HUES64 (cell line): Measurements from ENCODE around the gene MANBA.
"Not testable (repeated sequence)": the region's sequence is repeated elsewhere in the genome, so short reads cannot be mapped to it uniquely, and the experiment has no call there.

Experiments used
- H3K27ac ChIP-seq: 2 replicates; pipeline ENCODE4 v1.7.0; 2013; ENCODE audit warnings: low read depth, low read length, inconsistent platforms
- H3K27me3 ChIP-seq: 2 replicates; pipeline ENCODE4 v1.6.1; 2013; ENCODE audit warnings: mild to moderate bottlenecking, low read length; ENCODE audit not compliant: insufficient read depth
- H3K36me3 ChIP-seq: 2 replicates; pipeline ENCODE4 v1.6.1; 2013; ENCODE audit warnings: mild to moderate bottlenecking, low read length; ENCODE audit not compliant: insufficient read depth
- H3K4me1 ChIP-seq: 2 replicates; pipeline ENCODE4 v1.6.1; 2013; ENCODE audit warnings: mild to moderate bottlenecking, low read length, moderate library complexity; ENCODE audit not compliant: insufficient read depth
- H3K4me3 ChIP-seq: 2 replicates; pipeline ENCODE4 v1.5.1; 2013; ENCODE audit warnings: mild to moderate bottlenecking, low read length, moderate library complexity
- H3K9ac ChIP-seq: 2 replicates; pipeline ENCODE4 v1.6.1; 2013; ENCODE audit warnings: mild to moderate bottlenecking, low read depth, low read length
- H3K9me3 ChIP-seq: 2 replicates; pipeline ENCODE4 v1.6.1; 2013; ENCODE audit warnings: low read depth, low read length; ENCODE audit not compliant: insufficient read depth
- WGBS: fragments of 150-250, 120-280 bp; methylation state at CpG from one replicate; pipeline ENCODE4 v1.1.7; 2013; ENCODE audit warnings: missing lambda C conversion rate; 5-methylcytosine and 5-hydroxymethylcytosine counted together

The MANBA gene

DNA sequence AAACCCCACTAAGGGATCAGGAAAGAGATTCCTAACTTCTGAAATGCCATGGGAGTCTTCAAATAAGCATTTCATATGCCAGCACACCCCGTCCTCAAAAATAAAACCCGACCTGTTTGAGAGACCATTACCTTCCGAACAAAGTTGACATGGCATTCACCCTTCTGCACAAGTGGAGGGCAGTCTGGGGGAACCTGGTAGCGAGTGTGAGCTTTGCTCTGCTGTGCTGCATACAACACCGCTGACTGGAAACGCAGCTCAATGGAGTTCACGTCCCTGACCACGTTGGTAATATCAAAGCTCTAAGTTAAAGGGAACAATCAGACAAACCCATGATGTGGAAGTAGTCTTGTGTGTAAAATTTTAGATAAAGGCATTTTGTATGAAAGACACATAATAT is 38.0 kb downstream of the MANBA start:
- peaks cover 44% of the 10 kb centered on the region for H3K36me3 ChIP-seq
- H3K4me3 ChIP-seq: no peak overlapping the region
- no peak overlapping the region for H3K9ac ChIP-seq
- peaks cover 9% of the 10 kb centered on the region; the same call in 1 of the 2 replicates for H3K9me3 ChIP-seq
- no peaks in the 10 kb centered on the region for H3K4me1 ChIP-seq
- 96% methylated on average over 8 of the region's 8 CpGs for WGBS
- no peak overlapping the region for H3K27ac ChIP-seq
- H3K27me3 ChIP-seq: no peaks in the 10 kb centered on the region

DNA sequence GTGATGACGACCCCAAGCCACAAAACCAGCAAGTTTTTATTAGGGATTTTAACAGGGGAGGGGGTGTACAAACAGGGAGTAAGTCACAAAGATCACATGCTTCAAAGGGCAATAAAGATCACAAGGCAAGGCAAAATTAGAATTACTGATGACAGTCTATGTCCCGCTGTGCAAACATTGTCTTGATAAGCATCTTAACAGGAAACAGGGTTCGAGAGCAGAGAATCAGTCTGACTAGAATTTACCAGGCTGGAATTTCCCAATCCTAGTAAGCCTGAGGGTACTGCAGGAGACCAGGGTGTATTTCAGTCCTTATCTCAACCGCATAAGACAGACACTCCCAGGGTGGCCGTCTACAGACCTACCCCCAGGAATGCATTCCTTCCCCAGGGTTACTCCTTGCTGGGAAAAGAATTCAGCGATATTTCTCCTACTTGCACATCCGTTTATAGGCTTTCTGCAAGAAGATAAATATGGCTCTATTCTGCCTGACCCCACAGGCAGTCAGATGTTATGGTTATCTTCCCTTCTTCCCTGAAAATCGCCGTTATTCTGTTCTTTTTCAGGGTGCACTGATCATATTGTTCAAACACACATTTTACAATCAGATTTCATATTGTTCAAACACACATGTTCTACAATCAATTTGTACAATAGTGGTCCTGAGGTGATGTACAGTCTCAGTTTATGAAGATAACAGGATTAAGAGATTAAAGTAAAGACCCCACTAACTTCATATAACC is 41.8 kb downstream of the MANBA start:
- H3K36me3 ChIP-seq: peaks cover 51% of the 10 kb centered on the region
- 92% methylated on average over 9 of the region's 9 CpGs for WGBS
- not testable (repeated sequence) for H3K27ac ChIP-seq, H3K9ac ChIP-seq, H3K27me3 ChIP-seq, H3K4me1 ChIP-seq, H3K9me3 ChIP-seq, H3K4me3 ChIP-seq

DNA sequence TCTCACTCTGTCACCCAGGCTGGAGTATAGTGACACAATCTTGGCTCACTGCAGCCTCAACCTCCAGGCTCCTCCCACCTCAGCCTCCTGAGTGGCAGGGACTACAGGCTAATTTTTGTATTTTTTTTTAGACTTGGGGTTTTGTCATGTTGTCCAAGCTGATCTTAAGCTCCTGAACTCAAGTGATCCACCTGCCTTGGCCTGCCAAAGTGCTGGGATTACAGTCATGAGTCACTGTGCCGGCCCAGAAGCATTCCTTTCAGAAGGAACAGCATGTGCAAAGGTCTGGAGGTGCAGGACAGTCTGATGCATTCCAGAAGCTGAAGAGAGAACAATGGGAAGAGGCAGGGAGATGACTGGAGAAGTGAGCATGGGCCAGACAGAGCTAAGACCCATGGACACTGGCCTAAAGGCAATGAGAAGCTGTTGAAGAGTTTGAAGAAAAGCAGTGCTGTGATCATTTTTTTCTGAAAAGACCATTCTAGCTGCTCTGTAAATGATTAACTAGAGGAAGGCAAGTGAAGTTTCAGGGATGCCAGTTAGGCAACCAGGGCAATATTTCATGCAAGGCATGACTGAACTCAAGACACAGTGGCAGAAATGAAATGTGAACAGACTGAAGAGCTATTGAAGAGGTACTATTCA is 43.2 kb downstream of the MANBA start:
- Histone ChIP-seq H3K27me3 (no peaks in the 10 kb centered on the region), H3K4me1 (no peaks in the 10 kb centered on the region), H3K27ac (no peak overlapping the region), H3K9me3 (peaks cover 9% of the 10 kb centered on the region; the same call in 1 of the 2 replicates), H3K36me3 (peaks cover 39% of the 10 kb centered on the region), H3K9ac (no peak overlapping the region), H3K4me3 (no peak overlapping the region)
- 88% methylated on average over 1 of the region's 1 CpG for WGBS

DNA sequence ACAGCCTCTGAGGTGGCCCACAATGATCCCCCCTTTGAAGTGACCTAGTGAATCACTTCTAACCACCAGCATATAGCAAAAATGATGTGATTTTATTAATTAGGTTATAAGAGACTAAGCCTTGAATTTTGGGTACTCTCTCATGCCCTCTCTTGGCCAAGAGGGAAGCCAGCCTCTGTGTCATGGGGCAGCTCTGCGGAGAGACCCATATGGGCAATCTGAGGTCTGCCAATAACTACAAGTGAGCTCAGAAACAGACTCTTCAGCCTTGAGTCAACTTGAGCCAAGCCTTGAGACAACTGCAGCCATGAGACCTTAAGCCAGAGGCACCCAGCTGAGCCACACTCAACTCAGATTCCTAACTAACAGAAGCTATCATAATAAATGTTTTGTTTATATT is 45.7 kb downstream of the MANBA start:
- Histone ChIP-seq H3K36me3 (peaks cover 29% of the 10 kb centered on the region), H3K9me3 (peaks cover 9% of the 10 kb centered on the region; the same call in 1 of the 2 replicates), H3K27me3 (no peaks in the 10 kb centered on the region), H3K9ac (no peak overlapping the region), H3K4me1 (no peaks in the 10 kb centered on the region), H3K27ac (no peak overlapping the region), H3K4me3 (no peak overlapping the region)
- 93% methylated on average over 1 of the region's 1 CpG for WGBS

DNA sequence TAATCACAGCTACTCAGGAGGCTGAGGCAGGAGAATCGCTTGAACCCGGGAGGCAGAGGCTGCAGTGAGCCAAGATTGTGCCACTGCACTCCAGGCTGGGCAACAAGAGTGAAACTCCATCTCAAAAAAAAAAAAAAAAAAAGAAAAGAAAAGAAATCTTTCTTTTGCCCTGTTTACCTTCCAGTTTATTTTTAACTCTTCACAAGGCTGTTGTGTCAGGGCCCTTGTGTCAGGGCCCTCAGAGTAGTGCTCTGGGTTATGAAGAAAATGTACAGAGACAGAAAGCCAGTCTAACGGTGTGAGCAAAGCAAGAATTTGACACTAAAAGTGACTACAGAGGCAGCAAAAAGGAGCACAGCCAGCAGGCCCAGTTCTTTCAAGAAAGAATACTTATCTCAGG is 47.0 kb downstream of the MANBA start:
- not testable (repeated sequence) for H3K4me3 ChIP-seq, H3K4me1 ChIP-seq, H3K27ac ChIP-seq, H3K27me3 ChIP-seq, H3K9ac ChIP-seq, H3K9me3 ChIP-seq
- WGBS: 94% methylated on average over 3 of the region's 3 CpGs
- peaks cover 19% of the 10 kb centered on the region for H3K36me3 ChIP-seq

DNA sequence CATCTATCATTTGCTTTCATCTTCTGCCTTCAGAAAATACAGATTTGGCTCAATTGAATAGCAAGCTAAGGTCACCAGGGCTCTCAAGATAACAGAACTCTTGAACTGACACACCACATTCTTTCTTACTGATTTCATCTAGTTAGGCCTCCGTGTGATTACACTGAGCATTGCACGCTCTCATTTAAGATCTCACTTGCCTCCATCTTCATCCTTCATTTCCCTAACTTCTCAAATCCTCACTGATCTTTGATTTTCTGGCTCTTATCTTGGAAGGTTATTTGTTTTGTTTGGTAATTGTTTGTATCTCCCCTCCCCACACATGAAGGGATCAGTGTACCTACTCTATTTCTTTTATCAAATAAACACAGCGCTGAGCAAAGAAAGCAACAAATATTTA is 47.7 kb downstream of the MANBA start:
- H3K27me3 ChIP-seq: no peaks in the 10 kb centered on the region
- WGBS: 78% methylated on average over 3 of the region's 3 CpGs
- no peaks in the 10 kb centered on the region for H3K9me3 ChIP-seq
- H3K36me3 ChIP-seq: peaks cover 16% of the 10 kb centered on the region
- H3K9ac ChIP-seq: no peak overlapping the region
- no peak overlapping the region for H3K4me3 ChIP-seq
- H3K4me1 ChIP-seq: no peaks in the 10 kb centered on the region
- no peak overlapping the region for H3K27ac ChIP-seq

DNA sequence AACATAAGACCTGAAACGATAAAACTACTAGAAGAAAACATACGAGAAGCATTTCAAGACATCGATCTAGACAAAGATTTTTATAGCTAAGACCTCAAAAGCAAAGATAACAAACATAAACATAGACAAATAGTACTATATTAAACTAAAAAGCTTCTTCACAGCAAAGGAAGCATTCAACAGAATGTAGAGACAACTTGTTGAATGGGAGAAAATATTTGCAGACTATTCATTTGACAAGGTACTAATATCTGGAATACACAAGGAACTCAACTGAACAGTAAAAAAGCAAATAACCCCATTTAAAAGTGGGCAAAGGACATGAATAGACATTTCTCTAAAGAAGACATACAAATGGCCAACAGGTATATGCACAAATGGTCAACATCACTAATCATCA is 49.8 kb downstream of the MANBA start:
- no peak overlapping the region for H3K4me3 ChIP-seq
- no peaks in the 10 kb centered on the region for H3K9me3 ChIP-seq
- peaks cover 15% of the 10 kb centered on the region for H3K36me3 ChIP-seq
- WGBS: 98% methylated on average over 3 of the region's 3 CpGs
- no peak overlapping the region for H3K9ac ChIP-seq
- H3K4me1 ChIP-seq: no peaks in the 10 kb centered on the region
- H3K27me3 ChIP-seq: no peaks in the 10 kb centered on the region
- no peak overlapping the region for H3K27ac ChIP-seq

DNA sequence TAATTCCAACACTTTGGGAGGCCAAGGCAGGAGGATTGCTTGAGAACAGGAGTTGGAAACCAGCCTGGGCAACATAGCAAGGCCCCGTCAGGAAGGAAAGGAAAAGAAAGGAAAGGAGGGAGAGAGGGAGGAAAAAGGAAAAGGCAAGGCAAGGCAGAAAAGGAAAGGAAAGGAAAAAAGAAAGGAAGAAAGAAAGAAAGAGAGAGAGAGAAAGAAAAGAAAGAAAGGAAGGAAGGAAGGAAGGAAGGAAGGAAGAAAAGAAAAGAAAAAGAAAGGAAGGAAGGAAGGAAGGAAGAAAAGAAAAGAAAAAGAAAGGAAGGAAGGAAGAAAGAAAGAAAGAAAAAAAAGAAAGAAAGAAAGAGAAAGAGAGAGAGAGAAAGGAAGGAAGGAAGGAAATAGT is 51.7 kb downstream of the MANBA start:
- H3K9me3 ChIP-seq, H3K36me3 ChIP-seq, H3K9ac ChIP-seq, H3K27me3 ChIP-seq, H3K4me1 ChIP-seq, H3K27ac ChIP-seq, H3K4me3 ChIP-seq: not testable (repeated sequence)
- 93% methylated on average over 1 of the region's 1 CpG for WGBS

DNA sequence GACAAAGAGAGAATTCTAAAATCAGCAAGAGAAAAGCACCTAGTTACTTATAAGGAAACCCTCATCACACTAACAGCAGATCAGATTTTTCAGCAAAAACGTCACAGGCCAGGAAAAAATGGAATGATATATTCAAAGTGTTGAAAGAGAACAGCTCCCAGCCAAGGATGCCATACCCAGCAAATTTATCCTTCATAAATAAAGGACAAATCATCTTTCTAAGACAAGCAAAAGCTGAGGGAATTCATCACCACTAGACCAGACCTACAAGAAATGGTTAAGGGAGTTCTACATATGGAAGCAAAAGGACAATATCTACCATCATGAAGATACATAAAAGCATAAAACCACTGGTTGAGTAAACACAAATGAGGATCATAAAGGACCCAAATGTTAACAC is 53.6 kb downstream of the MANBA start:
- H3K4me1 ChIP-seq: no peaks in the 10 kb centered on the region
- peaks cover 6% of the 10 kb centered on the region; the same call in 1 of the 2 replicates for H3K36me3 ChIP-seq
- no peak overlapping the region for H3K4me3 ChIP-seq
- WGBS: no CpG with 5 or more reads among the region's 1 CpG
- H3K9ac ChIP-seq: no peak overlapping the region
- H3K27me3 ChIP-seq: no peaks in the 10 kb centered on the region
- no peak overlapping the region for H3K27ac ChIP-seq
- no peaks in the 10 kb centered on the region for H3K9me3 ChIP-seq

DNA sequence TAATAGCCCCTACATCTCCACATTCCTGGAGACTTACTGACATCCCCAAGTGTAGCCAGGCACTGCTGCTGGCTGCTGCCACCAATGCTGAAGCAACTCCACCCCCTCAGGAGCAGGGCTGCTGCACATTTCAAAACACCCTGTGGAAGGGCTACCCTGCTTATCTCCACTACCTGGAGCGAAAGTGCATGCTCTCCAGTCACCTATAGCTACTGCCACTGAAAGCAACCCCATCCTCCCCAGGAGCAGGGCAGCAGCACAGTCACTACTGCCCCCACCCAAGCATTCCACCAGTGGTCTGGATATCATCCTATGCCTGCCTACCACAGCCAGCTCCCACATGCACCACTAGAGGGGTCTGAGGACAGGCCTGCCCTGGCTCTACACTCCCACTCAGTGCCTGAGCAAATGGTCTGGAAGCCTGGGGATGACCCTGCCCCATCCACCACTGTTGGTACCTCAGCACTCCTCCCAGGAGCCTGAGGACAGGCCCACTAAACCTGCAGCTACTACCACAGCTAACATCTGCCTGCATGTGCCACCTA is 55.3 kb downstream of the MANBA start:
- Histone ChIP-seq H3K36me3 (no peaks in the 10 kb centered on the region), H3K9ac (no peak overlapping the region), H3K4me3 (no peak overlapping the region), H3K27ac (no peak overlapping the region), H3K4me1 (no peaks in the 10 kb centered on the region), H3K27me3 (no peaks in the 10 kb centered on the region), H3K9me3 (no peaks in the 10 kb centered on the region)
- 87% methylated on average over 1 of the region's 1 CpG for WGBS

DNA sequence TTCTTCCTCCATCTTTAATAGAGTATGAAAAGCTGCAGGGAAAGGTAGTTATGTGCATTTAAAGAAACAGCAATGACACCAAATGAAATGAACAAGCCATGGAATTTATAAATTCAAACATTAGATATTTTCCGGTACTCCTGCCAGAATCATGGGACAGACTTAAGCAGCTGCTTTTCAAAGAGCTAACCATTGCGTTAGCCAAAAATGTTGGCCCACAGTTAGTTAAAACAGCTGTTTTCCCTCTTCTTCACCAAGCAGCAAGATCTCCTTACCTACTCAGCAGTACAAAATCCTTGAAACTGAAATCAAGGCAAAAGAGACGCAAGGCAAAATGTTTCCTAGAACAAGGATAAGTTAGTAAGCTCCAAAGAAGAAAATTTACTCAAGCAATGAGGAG is 64.0 kb downstream of the MANBA start:
- H3K4me3 ChIP-seq: no peak overlapping the region
- H3K9me3 ChIP-seq: no peaks in the 10 kb centered on the region
- WGBS: 95% methylated on average over 3 of the region's 3 CpGs
- no peak overlapping the region for H3K9ac ChIP-seq
- H3K27me3 ChIP-seq: no peaks in the 10 kb centered on the region
- H3K27ac ChIP-seq: no peak overlapping the region
- peaks cover 4% of the 10 kb centered on the region; the same call in 1 of the 2 replicates for H3K36me3 ChIP-seq
- no peaks in the 10 kb centered on the region for H3K4me1 ChIP-seq
